HG02588 (cell line): ENCODE measurements around the gene RASAL2.
"Not testable (repeated sequence)": the region's sequence is repeated elsewhere in the genome, so short reads cannot be mapped to it uniquely, and the experiment has no call there.

Experiments used
- ATAC-seq: cut with Tn5 transposase; IDR thresholded peaks from one replicate; pipeline ENCODE4 v1.9.1; 2021; ENCODE audit warnings: mild to moderate bottlenecking, moderate library complexity; ENCODE audit not compliant: unreplicated experiment

The RASAL2 gene

DNA sequence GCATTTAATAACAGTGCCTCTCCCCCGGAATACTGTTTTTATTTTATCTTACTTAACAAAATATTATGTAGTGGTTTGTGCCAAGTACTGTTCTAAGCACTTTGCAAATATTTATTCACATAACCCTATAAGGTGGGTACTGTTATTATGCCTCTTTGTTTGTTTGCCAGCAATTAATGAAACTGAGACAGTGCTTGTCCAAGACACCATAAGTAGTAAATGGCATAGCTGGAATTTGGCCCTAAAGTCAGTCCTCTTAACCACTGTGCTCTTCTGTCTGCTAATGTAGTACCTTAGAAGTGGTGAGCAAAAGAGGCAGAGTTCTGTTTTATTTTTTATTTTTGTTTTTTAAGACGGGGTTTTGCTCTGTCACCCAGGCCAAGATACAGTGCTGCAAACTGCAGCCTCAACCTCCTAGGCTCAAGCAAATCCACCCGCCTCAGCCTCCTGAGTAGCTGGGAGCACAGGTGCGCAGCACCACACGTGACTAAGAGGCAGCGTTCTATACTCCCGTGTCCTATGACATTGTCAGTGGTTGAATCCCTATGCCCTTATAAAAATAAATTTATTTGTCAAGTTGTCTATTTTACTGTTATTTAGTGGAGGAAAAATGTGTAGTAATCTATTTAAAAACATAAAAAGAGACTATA is 237.1 kb downstream of the RASAL2 start:
- no peak for ATAC-seq

DNA sequence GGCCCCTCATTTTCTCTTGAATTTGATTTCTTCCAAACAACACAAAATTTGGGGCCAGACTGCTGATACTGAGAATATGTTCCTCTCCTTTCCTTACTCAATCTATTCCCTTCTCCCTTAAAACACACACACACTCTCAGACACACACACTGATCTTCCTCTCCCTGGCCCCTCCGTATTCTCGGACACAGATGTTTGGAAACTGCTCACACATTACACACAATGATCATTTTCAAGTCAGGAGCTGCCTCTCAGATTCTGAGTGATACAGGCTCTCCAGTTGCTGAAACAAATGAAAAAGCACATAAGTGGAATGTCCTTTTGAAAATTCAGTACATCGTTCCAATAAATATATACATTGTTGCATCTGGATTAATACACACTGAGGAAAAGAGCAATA is 241.5 kb downstream of the RASAL2 start:
- ATAC-seq, result no peak

DNA sequence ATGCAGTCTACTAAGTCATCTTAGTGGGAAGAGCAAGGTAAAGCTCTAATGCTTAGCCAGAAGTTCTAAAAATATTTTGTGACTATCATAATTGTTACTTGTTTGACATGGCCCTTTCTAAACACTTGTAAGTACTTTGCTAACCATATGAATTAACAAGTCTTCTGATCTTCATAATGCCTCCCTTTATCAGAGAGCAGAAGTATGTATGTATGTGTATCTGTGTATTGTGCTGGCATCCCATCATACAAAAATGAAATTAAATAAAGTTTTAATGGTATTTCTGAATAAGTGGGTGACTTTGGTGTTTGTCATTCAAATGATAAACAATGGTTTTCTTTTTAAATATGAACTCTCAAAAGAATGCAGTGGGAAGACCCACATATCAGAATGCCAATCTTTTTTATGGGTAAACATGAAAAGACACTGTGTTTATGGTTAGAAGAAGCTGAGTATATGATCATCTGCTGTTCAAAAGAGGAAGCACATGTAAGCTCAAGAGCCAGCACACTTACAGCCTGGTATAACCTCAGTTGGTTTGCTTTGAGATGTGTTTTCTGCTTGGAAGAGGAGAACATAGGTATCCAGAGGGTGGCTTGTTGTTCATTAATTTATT is 243.3 kb downstream of the RASAL2 start:
- no peak for ATAC-seq

DNA sequence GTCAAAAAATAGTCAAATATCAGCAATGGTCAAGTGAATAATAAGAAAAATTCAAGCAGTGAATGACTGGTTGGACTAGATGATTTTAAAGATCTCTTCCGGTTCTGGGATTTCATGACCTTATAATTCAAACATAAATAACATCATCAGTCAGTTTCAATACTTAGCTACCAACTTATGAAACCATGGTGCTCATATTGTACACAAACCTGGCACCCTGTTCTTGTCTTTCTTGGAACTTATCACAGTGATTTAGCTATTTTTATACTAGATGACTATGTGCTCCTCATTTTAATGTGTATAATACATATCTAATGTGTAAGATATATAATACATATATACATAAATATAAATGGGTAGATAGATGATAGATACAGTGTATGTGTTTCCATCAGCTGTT is 245.9 kb downstream of the RASAL2 start:
- no peak for ATAC-seq

DNA sequence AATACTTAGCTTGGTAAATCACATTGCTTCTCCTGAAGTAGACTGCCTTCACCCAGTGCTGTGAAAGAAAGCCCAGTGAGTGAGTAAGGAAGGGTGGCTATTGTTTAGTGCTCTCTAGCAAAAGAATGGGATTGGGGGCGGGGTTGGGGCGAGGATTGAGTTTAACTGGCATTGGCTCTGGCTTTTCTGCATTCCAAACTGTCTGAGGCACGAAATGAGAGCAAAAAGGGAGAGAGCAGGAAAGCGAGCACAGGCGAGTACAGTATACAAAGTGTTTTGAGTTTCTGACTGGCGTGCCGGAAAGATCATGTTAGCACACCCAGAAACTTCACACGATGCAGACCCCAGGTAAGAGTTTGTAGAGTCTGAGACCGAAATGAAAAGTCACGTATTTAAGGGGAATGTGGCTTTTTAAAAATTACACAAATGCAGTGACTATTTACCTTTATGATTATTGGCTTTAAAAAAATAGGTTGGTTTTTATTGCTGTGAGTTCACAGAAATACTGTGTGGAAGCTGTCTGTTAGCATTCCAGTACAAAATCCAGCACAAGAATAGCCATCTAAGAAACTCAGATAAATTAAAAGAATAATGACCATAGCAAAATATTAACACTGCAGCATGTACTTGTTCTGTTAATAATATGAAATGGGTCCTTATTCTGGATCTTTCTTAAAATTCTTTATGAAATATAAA is 247.5 kb downstream of the RASAL2 start:
- ATAC-seq, result no peak

DNA sequence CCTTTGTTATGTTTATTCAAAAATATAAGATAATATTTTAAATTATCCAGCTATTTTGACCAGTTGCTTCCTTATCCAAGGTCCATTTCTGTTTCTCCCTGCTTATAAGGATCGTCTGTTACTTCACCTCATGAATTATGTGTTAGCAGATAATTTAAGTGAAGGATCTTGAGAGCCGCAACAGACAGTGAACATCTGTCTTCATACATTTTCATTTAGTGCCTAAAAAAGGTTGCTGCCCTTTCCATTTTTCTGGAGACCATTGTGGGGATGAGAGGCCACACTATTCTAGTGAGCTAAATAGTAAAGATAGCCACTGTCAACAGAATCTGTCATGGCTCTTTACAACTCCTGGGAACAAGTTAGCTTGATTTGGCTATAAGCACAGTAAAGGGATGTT is 248.8 kb downstream of the RASAL2 start:
- ATAC-seq, result no peak

DNA sequence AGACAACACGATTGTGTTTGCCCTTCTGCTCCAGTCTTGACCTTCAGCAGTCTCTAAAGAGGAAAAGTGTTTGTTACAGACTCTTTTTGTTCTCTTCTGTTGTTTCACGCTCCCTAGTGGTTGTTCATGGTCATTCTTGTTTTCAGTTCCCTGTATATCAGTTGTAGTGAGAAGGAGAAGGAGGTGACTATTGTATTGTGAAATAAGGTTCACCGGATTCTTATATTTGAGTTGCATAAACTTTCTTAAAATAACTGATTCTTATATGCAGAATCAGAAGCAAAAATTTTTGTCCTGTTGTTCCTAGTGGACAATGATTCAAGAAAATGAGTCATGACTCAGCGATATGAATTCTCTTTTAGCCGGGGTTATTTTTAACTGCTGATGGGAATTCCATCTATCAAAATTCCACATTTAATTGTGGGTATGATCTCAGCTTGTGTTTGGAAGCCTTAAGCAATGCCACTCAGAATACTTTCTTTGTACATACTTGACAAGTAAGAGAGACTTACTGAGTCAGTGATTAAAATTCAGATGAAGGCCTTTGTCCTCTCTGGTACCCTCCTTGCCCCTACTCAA is 250.7 kb downstream of the RASAL2 start:
- peak; percentile 54 for ATAC-seq

DNA sequence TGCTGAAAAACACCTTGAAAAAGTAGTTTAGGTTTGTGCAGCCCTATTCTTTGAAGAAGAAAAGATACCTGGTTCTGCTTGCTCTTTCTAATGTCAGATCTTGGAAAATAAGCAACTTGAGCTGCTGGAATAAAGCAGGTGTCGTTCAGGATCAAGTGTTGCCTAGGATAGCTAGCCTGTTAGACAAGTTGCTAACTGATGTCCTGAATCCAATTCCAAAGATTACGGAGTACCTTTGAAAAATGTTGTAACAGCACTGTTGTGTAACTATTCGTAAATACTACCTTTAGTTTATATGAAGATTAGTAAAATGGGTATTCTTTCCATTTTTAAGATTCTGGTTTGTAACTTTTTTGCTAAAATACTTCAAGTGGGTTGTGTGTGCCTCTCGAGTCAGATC is 251.3 kb downstream of the RASAL2 start:
- no peak for ATAC-seq

DNA sequence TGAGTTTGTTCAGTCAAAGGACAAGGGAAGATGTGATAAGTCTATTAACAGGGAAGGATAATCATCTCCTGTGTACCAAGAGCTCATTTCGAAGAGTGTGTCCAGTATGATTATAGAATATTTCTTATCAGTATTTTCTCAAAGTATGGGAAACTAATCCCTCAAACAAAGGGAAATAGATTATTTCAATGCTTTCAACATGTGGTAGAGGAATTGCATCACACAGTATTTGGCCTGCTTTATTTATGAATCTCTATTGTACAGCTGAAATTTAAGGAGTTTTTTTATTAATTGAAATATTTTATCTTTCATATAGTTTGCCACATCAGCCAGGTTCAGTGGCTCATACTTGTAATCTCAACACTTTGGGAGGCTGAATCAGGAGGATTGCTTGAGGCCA is 251.9 kb downstream of the RASAL2 start:
- ATAC-seq, result no peak

DNA sequence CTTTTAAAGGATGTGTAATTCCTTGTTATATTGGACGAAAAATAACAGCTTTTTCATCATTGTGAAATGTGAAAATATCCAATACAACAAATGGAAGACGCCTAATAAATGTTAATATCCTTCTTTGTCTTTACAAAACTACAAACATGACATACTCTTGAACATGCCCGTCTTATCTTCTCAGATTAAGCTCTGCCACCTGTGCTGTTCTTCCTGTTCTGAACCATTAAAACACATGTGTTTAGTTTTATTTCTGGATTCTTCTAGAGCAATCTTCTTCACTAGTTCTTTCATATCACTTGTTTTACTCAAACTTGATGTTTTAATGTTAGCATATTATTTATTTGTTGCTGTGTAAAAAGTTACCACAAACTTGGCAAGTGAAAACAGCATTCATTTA is 255.9 kb downstream of the RASAL2 start:
- ATAC-seq, result no peak

DNA sequence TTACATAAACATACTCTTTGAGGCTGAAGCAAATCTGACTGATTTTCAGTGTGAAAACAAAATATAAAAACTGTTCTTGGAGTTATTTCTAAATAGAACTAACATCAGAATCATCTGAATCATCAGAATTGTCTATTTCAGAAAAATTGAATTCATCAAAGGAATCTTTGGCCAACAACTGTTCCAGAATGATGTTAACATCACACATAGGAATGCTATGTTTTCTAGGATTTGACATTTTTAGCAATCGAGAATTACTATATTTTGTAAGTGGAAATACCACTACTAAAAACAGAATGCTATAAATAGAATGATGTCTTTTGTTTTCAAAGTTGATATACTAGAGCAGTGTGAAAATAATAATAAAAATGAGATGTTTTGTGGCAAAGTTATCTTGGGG is 258.0 kb downstream of the RASAL2 start:
- ATAC-seq, result not testable (repeated sequence)

DNA sequence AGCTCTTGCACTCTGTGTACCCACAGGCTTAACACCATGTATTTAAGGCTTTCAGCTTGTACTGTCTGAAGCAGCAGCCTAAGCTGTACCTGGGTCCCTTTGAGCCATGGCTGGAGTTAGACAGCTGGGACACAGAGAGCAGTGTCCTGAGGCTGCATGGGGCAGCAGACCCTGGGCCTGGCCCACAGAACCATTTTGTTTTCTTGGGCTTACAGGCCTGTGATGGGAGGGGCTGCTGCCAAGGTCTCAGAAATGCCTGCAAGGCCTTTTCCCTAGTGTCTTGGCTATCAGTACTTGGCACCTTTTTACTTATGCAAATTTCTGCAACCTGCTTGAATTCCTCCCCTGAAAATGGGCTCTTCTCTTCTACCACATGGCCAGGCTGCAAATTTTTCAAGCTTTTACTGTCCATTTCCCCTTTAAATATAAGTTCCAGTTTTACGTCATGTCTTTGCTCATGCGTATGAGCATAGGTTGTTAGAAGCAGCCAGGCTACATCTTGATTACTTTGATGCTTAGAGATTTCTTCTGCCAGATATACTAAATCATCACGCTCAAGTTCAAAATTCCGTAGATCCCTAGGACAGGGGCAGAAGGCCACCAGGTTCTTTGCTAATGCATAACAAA is 259.0 kb downstream of the RASAL2 start:
- no peak for ATAC-seq

DNA sequence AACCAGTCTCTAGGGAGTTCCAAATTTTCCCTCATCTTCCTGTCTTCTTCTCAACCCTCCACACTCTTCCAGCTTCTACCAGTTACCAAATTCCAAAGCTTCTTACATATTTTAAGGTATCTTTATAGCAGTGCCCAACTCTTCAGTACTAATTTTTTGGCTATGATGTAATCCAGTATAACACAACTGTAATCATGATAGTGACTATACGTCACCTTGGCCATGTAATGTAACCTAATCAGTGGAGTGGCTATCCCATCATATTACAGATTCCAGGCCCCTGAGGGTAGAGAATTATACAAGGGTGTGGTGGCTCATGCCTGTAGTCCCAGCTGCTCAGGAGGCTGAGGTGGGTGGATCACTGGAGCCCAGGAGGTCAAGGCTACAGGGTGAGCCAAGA is 259.6 kb downstream of the RASAL2 start:
- ATAC-seq, result no peak

DNA sequence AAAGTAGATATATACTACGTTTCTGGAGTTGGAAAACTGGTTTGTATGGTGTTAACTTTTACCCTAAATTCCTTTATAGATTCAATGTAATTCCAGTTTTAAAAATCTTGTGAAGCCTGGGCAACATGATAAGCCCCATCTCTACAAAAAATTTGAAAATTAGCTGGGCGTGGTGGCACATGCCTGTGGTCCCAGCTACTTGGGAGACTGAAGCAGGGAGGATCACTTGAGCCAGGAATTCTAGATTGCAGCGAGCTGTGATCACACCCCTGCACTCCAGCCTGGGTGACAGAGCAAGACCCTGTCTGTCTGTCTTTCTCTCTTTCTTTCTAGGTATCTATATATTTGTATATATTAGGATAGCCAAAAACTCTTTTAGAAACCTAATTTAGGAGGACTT is 260.9 kb downstream of the RASAL2 start:
- ATAC-seq, result no peak

DNA sequence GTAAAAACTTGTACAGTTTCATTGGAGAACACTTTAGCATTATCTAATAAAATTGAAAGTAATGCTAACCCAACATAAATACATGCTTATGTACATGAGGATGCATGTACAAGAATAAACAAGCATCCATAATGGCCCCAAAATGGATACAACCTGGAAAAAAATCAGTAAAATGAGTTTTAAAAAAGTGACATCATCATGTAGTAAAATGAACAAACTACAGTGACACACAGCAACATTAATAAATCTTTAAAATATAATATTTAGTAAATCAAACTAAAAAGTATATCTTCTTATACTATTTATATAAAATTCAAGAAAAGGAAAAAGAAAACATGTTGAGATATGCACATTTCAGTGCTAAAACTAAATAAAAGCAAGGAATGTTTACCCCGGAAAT is 262.4 kb downstream of the RASAL2 start:
- ATAC-seq, result no peak

DNA sequence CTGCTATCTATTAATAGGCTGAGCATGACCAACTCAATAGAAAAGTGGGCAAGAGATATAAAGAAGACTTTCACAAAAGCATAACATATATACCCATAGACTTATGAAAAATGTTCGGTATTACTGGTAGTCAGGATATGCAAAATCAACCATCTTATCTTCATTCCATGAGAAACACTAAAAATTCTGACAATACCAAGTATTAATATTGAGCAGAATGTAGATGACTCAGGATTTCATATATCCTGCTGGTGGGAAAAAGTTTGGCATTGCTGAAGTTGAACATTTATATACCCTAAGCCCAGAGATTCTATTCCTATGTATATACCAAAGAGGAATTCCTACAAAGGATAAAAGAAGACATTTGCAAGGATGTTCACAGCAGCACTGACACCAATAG is 264.6 kb downstream of the RASAL2 start:
- ATAC-seq, result no peak

DNA sequence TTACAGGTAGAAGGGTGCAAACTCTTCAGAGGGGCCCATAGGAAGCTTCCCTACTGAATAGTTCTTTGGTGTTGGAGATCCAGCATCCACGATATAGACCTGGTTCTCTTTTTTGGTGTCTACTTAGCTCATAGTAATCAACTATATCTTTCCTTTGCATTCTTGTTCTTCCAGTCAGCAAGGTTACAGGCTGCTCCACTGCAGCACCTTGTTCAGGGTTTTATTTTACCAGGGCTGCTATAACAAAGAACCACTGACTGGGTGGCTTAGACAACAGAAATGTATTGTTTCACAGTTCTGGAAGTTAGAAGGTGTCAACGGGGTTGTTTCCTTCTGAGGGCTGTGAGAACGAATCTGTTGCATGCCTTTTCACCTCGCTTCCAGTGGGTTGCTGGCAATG is 266.5 kb downstream of the RASAL2 start:
- no peak for ATAC-seq

DNA sequence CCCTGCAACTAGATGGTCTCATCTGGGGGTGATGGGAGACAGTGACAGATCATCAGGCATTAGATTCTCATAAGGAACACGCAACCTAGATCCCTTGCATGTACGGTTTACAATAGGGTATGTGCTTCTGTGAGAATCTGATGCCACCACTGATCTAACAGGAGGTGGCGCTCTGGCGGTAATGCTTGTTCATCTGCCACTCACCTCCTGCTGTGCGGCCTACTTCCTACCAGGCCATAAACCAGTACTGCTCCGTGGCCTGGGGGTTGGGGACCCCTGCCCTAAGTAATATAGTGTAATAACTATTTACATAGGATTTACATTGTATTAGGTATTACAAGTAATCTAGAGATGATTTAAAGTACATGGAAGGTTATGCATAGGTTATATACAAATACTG is 267.9 kb downstream of the RASAL2 start:
- ATAC-seq, result no peak

DNA sequence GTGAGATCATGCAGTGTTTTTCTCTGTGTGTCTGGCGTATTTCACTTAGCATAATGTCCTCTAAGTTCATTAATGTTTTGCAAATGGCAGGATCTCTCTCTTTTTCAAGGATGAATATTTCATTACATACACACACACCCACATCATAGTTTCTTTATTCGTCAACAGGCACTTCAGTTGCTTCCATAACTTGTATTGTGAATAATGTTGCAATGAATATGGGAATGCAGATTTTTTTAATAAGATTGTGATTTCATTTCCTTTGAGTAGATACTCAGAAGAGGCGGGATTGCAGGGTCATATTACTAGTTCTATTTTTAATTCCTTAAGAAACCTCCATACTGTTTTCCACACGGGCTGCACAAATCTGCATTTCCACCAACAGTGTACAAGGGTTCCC is 268.8 kb downstream of the RASAL2 start:
- ATAC-seq, result no peak

DNA sequence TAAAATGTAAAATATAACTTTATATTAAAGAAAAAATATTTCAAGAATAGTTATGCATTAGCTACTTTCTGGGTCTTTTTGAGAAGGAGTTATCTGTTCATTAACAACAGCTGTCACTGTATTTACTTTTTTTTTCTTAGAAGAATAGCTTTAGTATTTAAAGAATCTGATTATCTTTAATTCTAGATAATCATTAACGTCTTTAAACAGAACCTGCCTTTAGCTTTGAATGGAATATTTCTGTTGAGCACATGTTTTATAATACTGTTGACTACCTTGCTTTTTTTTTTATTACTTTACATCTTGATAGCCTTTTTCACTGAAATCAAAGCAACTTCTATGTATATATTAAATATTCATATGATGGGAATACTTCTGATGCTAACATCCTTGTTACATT is 270.9 kb downstream of the RASAL2 start:
- ATAC-seq, result no peak

DNA sequence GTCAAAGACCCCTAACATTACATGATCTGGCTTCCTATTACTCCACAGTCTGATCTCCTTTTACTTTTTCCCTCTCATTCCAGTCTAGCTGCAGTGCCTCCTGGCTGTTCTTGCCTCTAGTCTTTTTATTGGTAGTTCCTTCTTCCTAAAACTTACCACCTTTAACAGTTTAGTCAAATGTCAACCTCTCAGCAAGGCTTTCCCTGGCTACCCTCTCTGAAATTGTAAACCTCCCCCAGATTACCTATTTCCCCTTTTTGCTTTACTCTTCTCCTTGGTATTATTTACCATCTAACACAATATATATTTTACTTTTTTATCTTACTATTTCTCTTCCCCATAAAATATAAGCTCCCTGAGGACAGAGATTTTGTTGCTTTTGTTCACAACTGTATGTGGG is 273.2 kb downstream of the RASAL2 start:
- ATAC-seq, result no peak

DNA sequence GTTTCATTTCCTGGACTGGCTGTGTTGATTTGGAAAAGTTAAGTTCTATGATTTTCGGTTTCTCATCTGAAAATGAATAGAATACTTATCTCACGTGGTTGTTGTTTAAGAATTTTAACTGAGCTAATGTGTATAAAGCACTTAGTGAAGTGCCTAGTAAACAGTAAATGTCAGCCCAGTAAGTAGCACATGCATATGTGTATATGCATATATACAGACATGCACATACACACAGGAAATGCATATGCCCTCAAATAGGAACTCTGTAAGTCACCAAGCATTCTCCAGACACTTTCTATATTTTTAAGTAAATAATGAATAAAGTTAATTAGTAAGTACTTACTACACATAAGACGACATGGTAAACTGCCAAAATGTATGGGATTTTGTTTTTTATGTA is 274.3 kb downstream of the RASAL2 start:
- no peak for ATAC-seq
